Tibial nerve (tissue), 4 donors: ENCODE data around the gene CRYBG3.

Experiments
- EP300 ChIP-seq, 2 donors: sonication (generic); formaldehyde crosslinking; IDR thresholded peaks; one replicate each; pipeline ENCODE4 v1.6.1; 2017; ENCODE audit warnings: antibody characterized with exemption in 2 of 2, mild to moderate bottlenecking in 1 of 2
- POLR2A ChIP-seq, 2 donors: fragments of 450-650 bp; IDR thresholded peaks; one replicate each; pipeline ENCODE4 v1.6.1; 2017; ENCODE audit warnings: antibody characterized with exemption in 2 of 2, mild to moderate bottlenecking in 2 of 2, moderate library complexity in 2 of 2
- TF ChIP-seq, protein P1 (sequence below), 5 experiments: fragments of 200-600 bp in 3 of 5; fragments of 450-650 bp in 2 of 5; sonication (generic) in 3 of 5; IDR thresholded peaks; one replicate each; pipeline ENCODE4 v1.5.1; 2016 to 2019; ENCODE audit warnings: antibody characterized with exemption in 5 of 5, mild to moderate bottlenecking in 3 of 5, moderate library complexity in 2 of 5

DNA sequence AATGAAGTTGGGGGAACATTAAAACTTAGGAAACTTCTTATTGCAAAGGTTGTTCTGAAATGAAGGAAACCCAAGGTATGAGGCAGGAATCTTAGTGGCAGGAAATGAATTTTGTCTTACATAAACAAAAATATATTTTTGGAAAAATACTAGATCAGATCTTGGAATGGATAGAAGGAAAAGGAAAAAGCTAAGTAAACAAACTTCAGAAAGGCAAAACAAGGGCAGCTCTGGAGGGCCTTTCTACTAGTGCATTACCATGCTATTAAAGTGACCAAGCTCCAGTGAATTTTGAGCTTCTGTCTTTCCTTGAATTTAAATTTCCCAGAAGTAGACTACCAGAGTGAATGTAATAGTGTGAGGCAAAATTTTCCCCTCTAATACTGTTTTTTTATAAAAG lies 43.7 kb upstream of the CRYBG3 start:
- TF ChIP-seq, protein P1, sequence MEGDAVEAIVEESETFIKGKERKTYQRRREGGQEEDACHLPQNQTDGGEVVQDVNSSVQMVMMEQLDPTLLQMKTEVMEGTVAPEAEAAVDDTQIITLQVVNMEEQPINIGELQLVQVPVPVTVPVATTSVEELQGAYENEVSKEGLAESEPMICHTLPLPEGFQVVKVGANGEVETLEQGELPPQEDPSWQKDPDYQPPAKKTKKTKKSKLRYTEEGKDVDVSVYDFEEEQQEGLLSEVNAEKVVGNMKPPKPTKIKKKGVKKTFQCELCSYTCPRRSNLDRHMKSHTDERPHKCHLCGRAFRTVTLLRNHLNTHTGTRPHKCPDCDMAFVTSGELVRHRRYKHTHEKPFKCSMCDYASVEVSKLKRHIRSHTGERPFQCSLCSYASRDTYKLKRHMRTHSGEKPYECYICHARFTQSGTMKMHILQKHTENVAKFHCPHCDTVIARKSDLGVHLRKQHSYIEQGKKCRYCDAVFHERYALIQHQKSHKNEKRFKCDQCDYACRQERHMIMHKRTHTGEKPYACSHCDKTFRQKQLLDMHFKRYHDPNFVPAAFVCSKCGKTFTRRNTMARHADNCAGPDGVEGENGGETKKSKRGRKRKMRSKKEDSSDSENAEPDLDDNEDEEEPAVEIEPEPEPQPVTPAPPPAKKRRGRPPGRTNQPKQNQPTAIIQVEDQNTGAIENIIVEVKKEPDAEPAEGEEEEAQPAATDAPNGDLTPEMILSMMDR (IDR thresholded peaks at IDR 0.05), result no peak
- no peak for TF ChIP-seq POLR2A (IDR thresholded peaks at IDR 0.05)
- no peak for TF ChIP-seq EP300 (IDR thresholded peaks at IDR 0.05)
